Omental fat pad (tissue), 4 donors: ENCODE data around the gene AXIN2. TPM values are rescaled to one million over a fixed set of nuclear protein-coding genes. Genes with fewer than 3 reads are reported as not detected.

Experiments
- ATAC-seq: fragments of 150-250 bp; one replicate; pipeline ENCODE4 v1.9.1; 2016; ENCODE audit warnings: mild to moderate bottlenecking, moderate library complexity; ENCODE audit not compliant: low FRiP score
- DNase-seq: peaks from one replicate; pipeline ENCODE4 v3.0.0-alpha.2; 2019; ENCODE audit warnings: low spot score
- CTCF ChIP-seq, 3 donors: fragments of 450-650 bp; IDR thresholded peaks; one replicate each; pipeline ENCODE4 v1.5.1; 2016 to 2017; ENCODE audit warnings: antibody characterized with exemption in 3 of 3, mild to moderate bottlenecking in 3 of 3, moderate library complexity in 2 of 3
- total RNA-seq, 4 donors: library from RNA; depleted of rRNA; stranded (reverse); fragments of >200 nt; gene quantifications; one replicate each; pipeline ENCODE4 v1.1.0, GENCODE V29; 2016

Gene AXIN2
- total RNA-seq, 4 donors from 2014 or later, result 8.3 to 20.2 (median 11.2) TPM

- ATAC-seq (no peak), DNase-seq (no peak)
- no peak for TF ChIP-seq CTCF (IDR thresholded peaks at IDR 0.05)
Observed at GRCh38 chr17:65498816-65499215, 62.6 kb downstream of the AXIN2 start.

DNA sequence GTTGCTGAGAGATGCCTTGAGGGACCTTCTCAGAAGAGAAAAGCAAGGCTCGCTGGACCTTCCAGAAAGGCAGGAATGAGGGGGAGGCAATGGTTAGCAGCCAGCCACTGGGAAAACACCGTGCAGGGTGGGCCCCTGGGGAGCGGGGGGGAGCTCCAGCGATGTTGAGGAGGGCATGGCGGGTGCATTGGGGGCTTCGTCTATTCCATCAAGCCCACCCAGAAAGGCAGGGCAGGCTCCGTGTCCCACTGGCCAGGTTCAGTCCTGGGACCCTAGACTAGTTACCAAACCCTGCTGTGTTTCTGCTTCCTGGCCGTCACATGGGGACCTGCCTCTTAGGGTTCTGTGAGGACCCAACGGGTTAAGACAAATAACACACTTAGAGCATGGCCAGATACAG lies 64.6 kb downstream of the AXIN2 start:
- no peak for TF ChIP-seq CTCF (IDR thresholded peaks at IDR 0.05)
- DNase-seq, result no peak
- ATAC-seq, result no peak

GRCh38 chr17:65495122-65496055 lies 66.1 kb downstream of the AXIN2 start:
- DNase-seq, result no peak
- TF ChIP-seq CTCF (IDR thresholded peaks at IDR 0.05), result no peak
- ATAC-seq, result no peak

- no peak for TF ChIP-seq CTCF (IDR thresholded peaks at IDR 0.05)
- DNase-seq (no peak), ATAC-seq (no peak)
Observed at GRCh38 chr17:65489413-65490155, 71.9 kb downstream of the AXIN2 start.

DNA sequence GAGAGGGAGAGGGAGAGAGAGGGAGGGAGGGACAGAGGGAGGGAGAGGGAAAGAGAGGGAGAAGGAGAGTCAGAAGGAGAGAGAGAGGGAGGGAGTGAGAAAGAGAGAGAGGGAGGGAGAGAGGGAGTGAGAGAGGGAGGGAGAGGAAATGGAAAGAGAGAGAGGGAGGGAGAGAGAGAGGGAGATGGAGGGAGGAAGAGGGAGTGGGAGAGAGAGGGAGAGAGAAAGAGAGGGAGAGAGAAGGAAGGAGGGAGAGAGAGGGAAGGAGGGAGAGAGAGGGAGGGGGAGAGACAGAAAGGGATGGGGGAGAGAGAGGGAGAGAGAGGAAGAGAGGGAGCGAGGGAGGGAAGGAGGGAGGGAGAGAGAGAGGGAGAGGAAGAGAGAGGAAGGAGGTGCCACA lies 72.8 kb downstream of the AXIN2 start:
- DNase-seq (no peak), ATAC-seq (no peak)
- no peak for TF ChIP-seq CTCF (IDR thresholded peaks at IDR 0.05)

DNA sequence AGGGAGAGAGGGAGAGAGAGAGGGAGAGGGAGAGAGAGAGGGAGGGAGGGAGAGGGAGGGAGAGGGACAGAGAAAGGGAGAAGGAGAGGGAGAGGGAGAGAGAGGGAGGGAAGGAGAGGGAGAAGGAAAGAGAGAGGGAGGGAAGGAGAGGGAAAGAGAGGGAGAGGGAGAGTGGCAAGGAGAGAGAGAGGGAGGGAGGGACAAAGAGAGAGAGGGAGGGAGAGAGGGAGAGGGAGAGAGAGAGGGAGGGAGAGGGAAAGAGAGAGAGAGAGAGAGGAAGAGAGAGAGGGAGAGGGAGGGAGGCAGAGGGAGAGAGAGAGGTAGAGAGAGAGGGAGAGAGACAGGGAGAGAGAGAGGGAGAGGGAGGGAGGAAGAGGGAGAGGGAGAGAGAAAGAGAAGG lies 73.5 kb downstream of the AXIN2 start:
- no peak for TF ChIP-seq CTCF (IDR thresholded peaks at IDR 0.05)
- ATAC-seq, result no peak

More for the DNA sequence above, 73.5 kb downstream of the AXIN2 start:
- no peak for DNase-seq
